ENCODE results near the gene SEMA4D. TPM values are rescaled to one million over a fixed set of nuclear protein-coding genes. Genes with fewer than 3 reads are reported as not detected.

The SEMA4D gene
- total and polyA plus RNA-seq, 9 of the 15 experiments (the other 6 are each of a cell fraction or from before 2014, with no cell fraction given), result 0.38 to 5.1 (median 1.8) TPM

DNA sequence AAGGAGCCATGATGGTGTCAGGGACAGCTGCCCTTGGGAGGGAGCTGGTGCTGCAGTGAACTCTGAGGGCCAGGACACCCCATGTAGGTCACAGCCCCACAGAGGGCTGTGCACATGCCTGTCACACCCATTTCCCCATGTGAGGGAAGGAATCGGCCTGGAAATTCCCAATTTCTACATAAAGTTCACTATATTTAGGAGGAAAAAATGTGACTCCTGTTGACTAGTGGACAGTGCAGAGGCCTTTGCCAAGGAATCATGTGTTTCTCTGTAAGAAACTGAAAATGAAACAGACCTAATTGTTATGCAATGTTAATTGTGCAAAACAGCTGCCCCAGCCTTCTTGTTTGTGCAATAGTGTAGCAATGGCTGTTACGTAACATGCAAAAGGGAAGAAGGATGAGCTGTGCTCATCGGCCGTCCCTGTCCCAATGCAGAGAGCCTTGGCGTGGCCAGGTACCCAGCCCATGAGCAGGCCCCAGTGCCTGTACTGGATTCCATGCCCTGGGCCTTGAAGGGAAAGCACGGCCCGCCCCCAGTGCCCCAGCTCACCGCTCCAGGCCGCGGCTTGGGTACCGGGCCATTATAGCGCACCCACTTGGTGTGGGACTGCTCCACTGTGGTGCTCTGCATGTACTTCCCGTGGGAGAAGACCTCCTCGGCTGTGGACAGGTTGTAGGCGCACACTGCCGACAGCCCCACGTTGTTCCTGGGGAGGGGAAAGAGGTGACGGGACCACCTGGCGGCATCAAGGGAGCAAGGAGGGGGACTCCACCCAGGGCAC is 109.6 kb downstream of the SEMA4D start (continued):
- TF ChIP-seq, protein P1, sequence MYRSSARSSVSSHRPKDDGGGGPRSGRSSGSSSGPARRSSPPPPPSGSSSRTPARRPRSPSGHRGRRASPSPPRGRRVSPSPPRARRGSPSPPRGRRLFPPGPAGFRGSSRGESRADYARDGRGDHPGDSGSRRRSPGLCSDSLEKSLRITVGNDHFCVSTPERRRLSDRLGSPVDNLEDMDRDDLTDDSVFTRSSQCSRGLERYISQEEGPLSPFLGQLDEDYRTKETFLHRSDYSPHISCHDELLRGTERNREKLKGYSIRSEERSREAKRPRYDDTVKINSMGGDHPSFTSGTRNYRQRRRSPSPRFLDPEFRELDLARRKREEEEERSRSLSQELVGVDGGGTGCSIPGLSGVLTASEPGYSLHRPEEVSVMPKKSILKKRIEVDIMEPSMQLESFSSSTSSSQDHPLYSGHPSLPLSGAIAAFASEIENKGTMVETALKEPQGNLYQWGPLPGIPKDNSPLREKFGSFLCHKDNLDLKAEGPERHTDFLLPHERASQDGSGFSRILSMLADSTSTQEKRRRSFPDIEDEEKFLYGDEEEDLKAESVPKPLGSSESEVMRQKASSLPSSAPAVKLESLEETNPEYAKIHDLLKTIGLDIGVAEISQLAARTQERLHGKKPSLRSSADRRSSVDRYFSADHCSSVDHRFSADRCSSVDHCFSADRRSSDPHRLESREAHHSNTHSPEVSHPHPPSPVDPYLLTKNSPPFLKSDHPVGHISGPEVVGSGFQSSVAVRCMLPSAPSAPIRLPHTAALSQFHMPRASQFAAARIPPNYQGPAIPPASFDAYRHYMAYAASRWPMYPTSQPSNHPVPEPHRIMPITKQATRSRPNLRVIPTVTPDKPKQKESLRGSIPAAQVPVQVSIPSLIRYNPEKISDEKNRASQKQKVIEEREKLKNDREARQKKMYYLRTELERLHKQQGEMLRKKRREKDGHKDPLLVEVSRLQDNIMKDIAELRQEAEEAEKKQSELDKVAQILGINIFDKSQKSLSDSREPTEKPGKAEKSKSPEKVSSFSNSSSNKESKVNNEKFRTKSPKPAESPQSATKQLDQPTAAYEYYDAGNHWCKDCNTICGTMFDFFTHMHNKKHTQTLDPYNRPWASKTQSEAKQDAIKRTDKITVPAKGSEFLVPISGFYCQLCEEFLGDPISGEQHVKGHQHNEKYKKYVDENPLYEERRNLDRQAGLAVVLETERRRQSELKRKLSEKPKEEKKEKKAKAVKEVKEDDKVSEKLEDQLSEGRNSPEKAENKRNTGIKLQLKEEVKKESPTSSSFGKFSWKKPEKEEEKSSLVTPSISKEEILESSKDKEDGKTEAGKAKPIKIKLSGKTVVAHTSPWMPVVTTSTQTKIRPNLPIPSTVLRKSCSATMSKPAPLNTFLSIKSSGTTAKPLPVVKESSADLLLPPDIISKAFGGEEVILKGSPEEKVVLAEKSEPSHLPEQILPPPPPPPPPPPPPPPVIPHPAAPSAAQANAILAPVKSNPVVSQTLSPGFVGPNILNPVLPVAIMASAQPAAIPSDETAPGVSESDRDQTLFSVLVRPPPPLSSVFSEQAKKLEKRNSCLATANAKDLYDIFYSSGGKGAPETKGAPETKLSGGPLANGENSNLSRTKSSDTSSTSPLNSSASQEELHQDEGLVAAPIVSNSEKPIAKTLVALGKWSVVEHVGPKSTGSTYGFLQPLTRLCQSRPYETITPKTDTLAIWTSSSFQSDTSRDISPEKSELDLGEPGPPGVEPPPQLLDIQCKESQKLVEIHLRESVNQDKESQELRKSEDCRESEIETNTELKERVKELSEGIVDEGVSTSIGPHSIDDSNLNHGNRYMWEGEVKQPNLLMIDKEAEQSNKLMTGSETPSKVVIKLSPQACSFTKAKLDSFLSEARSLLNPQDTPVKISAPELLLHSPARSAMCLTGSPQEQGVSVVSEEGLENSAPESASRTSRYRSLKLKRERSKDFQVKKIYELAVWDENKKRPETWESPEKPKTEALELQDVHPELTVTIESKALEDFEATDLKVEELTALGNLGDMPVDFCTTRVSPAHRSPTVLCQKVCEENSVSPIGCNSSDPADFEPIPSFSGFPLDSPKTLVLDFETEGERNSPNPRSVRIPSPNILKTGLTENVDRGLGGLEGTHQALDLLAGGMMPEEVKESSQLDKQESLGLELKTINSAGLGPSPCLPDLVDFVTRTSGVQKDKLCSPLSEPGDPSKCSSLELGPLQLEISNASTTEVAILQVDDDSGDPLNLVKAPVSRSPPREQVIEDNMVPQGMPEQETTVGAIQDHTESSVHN (IDR thresholded peaks at IDR 0.05; ENCODE audit: borderline replicate concordance in 1 of 2, low read depth in 1 of 2), result peak in 1 of 2 experiments; percentile 78; a peak in 1 of 4 replicates
- no peak for TF ChIP-seq ELF1 (tag; IDR thresholded peaks at IDR 0.05)
- no peak for TF ChIP-seq XRCC4 (IDR thresholded peaks at IDR 0.05; ENCODE audit: extremely low read depth, insufficient read depth, insufficient read length)
- peak; percentile 96 for TF ChIP-seq CEBPB (tag; IDR thresholded peaks at IDR 0.05)
- no peak for TF ChIP-seq ELF4 (CRISPR knock-in tag; IDR thresholded peaks at IDR 0.05)
- TF ChIP-seq JUN (IDR thresholded peaks at IDR 0.05; ENCODE audit: borderline replicate concordance, low read depth, low read length), result no peak
- TF ChIP-seq JUN (CRISPR knock-in tag; IDR thresholded peaks at IDR 0.05; ENCODE audit: borderline replicate concordance), result no peak
- no peak for TF ChIP-seq ZNF282 (CRISPR knock-in tag; IDR thresholded peaks at IDR 0.05)
- TF ChIP-seq, protein P2, sequence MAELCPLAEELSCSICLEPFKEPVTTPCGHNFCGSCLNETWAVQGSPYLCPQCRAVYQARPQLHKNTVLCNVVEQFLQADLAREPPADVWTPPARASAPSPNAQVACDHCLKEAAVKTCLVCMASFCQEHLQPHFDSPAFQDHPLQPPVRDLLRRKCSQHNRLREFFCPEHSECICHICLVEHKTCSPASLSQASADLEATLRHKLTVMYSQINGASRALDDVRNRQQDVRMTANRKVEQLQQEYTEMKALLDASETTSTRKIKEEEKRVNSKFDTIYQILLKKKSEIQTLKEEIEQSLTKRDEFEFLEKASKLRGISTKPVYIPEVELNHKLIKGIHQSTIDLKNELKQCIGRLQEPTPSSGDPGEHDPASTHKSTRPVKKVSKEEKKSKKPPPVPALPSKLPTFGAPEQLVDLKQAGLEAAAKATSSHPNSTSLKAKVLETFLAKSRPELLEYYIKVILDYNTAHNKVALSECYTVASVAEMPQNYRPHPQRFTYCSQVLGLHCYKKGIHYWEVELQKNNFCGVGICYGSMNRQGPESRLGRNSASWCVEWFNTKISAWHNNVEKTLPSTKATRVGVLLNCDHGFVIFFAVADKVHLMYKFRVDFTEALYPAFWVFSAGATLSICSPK (IDR thresholded peaks at IDR 0.05; ENCODE audit: borderline replicate concordance), result no peak
- TF ChIP-seq CREB3 (tag; conservative IDR thresholded peaks at IDR 0.05; ENCODE audit: low read depth), result no peak
- no peak for TF ChIP-seq MBD2 (IDR thresholded peaks at IDR 0.05; ENCODE audit: borderline replicate concordance, low read depth)
- no peak for TF ChIP-seq ARID1B (IDR thresholded peaks at IDR 0.05)
- TF ChIP-seq MYC (IDR thresholded peaks at IDR 0.05; ENCODE audit: low read depth, low read length), result no peak
- TF ChIP-seq MYC (CRISPR knock-in tag; IDR thresholded peaks at IDR 0.05; ENCODE audit: borderline replicate concordance, low read depth), result no peak
- TF ChIP-seq NFE2 (IDR thresholded peaks at IDR 0.05; ENCODE audit: low read depth), result no peak

All from K562 (cell line).